Suppressor macrophage treated with lipopolysaccharide for 1 hour (primary cell): ENCODE data around the gene MEGF9.
A peak's percentile ranks its signal among the peaks of the same experiment; 100 is the strongest.
"Not testable (repeated sequence)": the region's sequence is repeated elsewhere in the genome, so short reads cannot be mapped to it uniquely, and the experiment has no call there.

Experiments used
- DNase-seq, 3 donors: peaks; one replicate each; pipeline ENCODE4 v3.0.0-alpha.2; 2020 to 2022

The MEGF9 gene

DNA sequence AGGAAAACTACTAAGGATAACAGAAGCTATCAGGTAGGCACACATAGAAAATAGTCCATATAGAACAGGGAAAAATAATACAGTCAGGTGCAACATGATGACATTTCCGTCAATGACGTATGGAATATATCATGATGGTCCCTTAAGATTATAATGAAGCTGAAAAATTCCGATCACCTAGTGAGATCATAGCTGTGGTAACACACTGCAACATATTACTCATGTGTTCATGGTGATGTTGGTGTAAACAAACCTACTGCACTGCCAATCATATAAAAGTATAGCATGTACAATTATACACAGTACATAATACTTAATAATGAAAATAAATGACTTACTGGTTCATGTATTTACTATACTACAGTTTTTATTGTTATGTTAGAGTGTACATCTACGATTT lies 60.0 kb downstream of the MEGF9 start:
- DNase-seq, result peak in 2 of 3 donors; percentile 47 to 52

DNA sequence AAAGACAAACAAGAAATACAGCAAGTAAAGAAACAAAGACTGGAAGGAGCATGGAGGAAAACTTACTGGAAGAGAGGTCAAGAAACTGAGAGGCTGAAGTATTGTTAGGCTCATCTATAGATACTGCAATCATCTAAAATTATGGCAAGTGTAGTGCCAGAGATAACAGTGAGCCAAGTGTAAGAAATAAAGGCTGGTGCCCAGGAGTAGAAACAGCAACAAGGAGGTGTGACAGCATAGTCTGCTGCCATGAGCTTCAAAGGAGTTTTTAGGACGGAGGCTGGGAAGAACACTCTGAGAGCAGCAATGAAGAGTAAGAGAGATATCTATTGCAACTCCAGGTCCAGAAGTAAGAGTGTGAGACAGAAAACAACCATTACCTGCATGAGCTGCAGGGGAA lies 60.5 kb downstream of the MEGF9 start:
- DNase-seq, result no peak

DNA sequence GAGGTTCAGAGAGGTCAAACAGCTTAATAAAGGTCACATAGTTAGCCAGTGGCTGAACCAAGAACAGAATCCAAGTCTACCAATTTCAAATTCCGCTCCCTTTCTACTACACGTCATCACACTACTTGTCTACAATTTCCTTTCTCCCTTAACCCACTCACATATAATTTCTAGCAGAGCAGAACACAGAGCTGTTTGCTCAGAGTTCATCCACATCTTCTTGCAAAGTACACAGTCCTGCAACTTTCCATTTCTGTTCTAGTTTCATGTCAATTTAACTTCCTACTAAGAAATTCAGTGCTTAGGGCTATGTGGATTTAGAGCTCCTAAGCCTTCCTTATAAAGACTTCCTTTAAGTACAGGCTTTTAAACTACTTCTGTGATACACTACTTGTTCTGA lies 61.3 kb downstream of the MEGF9 start:
- DNase-seq, result peak; percentile 27 to 66 (median 56)

GRCh38 chr9:120650352-120650751 lies 63.9 kb downstream of the MEGF9 start:
- DNase-seq, result peak; percentile 22 to 39 (median 34)

DNA sequence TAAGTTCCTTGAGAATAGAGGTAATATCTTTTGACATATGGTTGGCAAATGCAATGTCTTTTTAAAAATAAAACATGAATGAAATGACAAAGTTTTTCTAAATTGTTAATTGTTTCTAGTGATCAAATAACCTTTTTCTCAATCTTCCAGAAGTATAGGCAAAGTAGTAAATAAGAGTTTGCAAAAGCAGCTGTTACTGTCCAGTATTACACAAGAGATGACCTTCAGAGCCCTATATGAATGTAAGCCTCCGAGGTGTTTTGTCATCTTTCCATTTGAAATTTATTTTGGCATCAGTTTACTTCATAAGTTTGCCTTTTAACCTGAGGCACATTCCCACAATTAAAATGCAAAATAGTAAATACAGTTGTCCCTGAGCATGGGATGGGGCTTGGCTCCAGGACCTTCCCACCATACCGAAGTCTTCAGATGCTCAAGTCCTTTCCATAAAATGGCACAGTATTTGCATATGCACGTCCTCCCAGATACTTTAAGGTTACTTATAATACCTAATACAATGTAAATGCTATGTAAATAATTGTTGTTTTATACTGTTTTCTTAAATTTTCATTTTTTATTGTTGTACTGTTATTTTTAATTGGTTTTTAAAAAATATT lies 65.6 kb downstream of the MEGF9 start:
- no peak for DNase-seq

DNA sequence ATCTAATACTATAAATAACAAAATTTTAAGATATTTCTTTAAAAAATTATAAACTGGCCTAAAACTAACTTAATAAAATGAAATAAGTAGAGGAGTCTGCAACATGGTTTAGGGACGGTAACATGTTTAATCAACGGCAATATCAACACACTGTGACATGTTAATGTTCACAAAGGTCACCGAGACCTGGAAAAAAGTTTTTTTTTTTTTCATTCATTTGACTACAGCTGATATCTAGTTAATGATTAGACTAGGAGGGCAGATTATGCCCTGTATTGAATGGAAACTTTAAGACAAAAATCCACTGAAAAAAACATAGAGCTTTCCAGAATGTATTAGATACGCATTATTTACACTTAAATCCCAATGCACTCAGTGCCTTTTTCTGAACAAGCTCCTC lies 67.3 kb downstream of the MEGF9 start:
- DNase-seq, result no peak

DNA sequence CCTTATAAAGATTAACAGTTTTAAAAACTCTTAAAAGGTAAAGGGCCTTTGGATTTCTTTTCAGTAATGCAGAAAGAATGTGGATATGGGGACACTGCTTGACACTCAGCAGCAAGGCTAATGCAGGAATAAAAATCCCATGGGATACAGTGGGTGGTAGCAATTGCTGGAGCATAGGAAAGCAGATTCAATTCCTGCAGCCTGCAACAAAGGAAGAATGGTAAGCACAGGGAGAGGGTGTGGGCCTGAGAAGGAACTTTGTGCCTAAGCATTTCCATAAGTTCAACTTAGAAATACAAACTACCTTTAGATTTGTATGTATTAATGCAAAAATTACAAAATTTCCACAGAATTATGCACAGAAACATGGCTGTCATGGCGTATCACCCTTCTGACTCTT lies 68.5 kb downstream of the MEGF9 start:
- no peak for DNase-seq

GRCh38 chr9:120643061-120643460 lies 71.2 kb downstream of the MEGF9 start:
- DNase-seq, result no peak

- DNase-seq, result no peak
Measured at GRCh38 chr9:120642129-120642770, 72.0 kb downstream of the MEGF9 start.

DNA sequence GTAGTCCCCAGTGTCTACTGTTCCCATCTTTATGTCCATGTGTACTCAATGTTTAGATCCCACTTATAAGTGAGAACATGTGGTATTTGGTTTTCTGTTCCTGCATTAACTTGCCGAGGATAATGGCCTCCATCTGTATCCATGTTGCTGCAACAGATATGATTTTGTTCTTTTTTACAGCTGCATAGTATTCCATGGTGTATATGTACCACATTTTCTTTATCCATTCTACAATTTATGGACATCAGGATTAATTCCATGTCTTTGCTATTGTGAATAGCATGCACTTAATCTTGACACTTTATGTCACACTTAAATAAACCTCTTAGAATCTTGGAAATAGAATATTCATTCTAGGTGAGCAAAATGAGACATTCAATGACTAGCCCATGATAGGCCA lies 73.4 kb downstream of the MEGF9 start:
- not testable (repeated sequence) for DNase-seq

DNA sequence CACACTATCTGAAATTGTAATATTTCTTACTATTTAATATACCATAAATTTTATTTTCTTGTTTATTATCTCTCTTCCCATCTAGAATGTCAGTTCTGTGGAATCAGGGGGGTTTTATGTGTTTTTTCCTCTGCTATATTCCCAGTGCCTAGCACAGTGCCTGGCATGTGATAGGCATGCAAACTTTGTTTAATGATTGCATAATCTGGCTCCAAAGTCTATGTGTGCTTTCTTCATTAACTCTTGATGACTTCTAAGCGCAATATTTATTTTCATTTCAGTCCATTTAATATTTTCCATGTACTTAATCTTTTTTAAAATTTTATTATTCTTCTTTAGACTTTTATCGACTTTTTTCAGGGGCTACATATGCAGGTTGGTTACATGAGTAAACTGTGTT lies 73.9 kb downstream of the MEGF9 start:
- no peak for DNase-seq

- DNase-seq, result no peak
Measured at GRCh38 chr9:120637919-120638318, 76.4 kb downstream of the MEGF9 start.

DNA sequence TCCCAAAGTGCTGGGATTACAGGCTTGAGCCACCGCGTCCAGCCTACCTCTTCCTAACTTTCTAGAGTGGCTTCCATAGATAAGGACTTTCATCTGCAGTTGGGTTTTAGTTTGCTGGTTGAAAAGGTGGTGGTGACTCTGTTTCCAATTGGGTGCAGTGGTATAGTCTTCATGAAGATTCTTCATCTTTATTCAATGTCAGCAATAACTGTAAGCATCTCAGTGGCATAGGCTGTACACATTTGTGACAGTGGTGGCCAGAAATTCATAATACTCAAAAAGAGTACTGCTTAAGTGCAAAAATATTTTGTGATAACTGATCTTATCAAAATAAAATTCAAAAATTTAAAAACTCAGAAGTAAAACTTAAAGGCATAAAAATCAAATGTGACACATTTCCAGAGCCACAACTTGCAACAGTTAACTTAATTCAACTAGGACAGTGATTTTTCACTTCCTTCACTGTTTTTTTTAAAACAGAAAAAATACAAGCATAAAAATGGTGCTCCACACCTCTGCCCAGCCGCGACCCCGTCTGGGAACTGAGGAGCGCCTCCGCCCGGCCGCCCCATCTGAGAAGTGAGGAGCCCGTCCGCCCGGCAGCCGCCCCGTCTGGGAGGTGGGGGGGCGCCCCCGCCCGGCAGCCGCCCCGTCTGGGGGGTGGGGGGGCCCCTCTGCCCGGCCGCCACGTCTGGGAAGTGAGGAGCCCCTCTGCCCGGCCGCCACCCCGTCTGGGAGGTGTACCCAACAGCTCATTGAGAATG lies 77.9 kb downstream of the MEGF9 start:
- DNase-seq, result no peak

DNA sequence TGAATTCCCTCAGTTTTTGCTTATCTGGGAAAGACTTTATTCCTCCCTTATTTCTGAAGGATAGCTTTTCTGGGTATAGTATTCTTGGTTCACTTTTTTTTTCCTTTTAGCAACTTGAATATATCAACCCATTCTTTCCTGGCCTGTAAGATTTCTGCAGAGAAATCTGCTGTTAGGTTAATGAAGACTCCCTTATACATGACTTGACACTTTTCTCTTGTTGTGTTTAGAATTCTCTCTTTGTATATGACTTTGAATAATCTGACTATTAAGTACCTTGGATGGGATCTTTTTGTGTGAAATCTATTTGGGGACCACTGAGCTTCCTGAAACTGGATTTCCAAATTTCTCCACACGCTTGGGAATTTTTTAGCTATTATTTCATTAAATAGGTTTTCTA lies 79.3 kb downstream of the MEGF9 start:
- DNase-seq, result no peak

GRCh38 chr9:120630333-120630732 lies 83.9 kb downstream of the MEGF9 start:
- DNase-seq, result peak; percentile 33 to 65 (median 60)

- peak in 2 of 3 donors; percentile 21 to 39 for DNase-seq
Measured at GRCh38 chr9:120628925-120629497, 85.3 kb downstream of the MEGF9 start.

GRCh38 chr9:120628207-120628924 lies 85.9 kb downstream of the MEGF9 start:
- DNase-seq, result no peak

GRCh38 chr9:120627073-120627472 lies 87.2 kb downstream of the MEGF9 start:
- DNase-seq, result no peak

DNA sequence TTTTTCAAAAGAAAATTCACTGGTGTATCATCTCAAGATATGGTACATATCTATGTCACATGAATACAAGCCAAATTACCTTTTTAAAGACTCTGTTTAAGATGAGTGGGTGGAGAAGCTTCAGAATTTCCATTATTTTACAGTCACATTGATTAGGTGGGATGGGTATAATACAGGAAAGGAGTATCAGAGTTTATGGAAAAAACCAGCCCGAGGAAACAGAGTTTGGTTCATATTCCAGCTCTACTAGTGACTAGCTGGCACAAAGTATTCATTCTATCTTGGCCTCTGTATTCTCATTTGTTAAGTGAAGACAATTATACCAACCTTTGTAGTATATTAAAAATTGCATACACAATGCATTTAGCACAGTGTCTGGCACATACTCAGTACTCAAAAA lies 87.8 kb downstream of the MEGF9 start:
- DNase-seq, result no peak

DNA sequence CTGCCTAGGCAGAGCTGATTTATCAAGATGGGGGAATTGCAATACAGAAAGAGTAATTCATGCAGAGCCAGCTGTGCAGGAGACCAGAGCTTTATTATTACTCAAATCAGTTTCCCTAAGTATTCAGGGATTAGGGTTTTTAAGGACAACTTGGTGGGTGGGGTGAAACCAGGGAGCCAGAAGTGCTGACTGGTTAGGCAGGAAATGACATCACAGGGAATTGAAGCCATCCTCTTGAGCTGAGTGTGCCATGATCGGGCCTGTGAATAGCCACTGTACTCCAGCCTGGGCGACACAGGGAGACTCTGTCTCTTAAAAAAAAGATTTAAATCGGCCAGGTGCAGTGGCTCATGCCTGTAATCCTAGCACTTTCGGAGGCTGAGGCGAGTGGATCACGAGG lies 89.0 kb downstream of the MEGF9 start:
- DNase-seq, result peak; percentile 53 to 64 (median 57)

- no peak for DNase-seq
Measured at GRCh38 chr9:120622790-120623189, 91.5 kb downstream of the MEGF9 start.

DNA sequence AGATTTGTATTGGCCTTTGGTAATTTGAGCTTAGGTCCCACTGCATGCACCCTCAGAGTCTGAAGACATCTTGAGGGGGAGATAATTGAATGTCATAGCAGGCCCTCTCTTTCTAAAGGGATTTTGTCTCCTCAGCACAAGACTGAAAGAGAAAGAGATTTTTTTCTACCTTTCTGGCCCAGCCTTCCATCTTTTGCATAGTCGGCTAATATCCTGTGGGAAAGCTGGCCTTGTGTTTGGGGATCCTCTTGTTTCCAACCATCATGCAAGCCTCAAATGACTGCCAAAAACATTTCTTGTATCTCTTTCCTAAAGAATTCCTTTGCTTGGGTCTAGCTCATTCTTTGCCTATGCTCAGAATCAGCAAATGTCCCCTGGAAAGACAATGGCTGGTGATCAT lies 92.3 kb downstream of the MEGF9 start:
- DNase-seq, result no peak
